ENCODE measurements around the gene MRPS35. TPM values are rescaled to one million over a fixed set of nuclear protein-coding genes. Genes with fewer than 3 reads are reported as not detected.

Gene MRPS35
- total RNA-seq, 1 donor from 2014 or later = 59.8 TPM

DNA sequence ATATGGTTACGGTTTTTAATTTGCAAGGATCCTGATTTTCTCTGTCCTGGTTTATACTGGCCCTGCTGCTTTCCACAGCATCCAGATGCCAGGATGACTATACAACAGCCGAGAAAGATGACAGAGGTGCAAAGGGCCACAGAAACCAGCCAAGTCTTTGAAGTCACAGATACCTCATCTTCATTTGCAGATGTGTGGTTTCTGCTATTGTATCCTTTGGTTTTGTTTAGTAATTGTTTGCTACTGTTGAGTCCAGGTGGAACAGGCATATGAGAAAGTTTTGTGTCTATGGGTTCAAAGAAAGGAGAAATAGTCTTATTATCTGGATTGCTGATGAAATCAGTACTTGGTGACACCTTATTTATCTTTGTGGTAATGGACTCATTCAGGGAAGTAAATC, 52.1 kb downstream of the MRPS35 start:
- H3K36me3 Mint-ChIP-seq (ENCODE audit: low read depth) = peaks cover 10% of the 10 kb centered on the region
- no peak for DNase-seq (ENCODE audit: low spot score)

GRCh38 chr12:27766587-27766986, 56.0 kb downstream of the MRPS35 start:
- H3K4me1 Mint-ChIP-seq (ENCODE audit: low read depth) = peaks cover 19% of the 10 kb centered on the region
- H3K9me3 Mint-ChIP-seq = no peaks in the 10 kb centered on the region
- no peak overlapping the region for H3K4me3 Mint-ChIP-seq
- peaks cover 9% of the 10 kb centered on the region for H3K27me3 Mint-ChIP-seq (ENCODE audit: insufficient read depth)
- DNase-seq (ENCODE audit: low spot score) = no peak
- intact Hi-C loops (cut with micrococcal nuclease) = no loop called here
- H3K27ac Mint-ChIP-seq = no peak overlapping the region
- H3K36me3 Mint-ChIP-seq (ENCODE audit: low read depth) = peaks cover 8% of the 10 kb centered on the region

More for the DNA sequence above, 52.1 kb downstream of the MRPS35 start:
- Mint-ChIP-seq H3K27me3 (ENCODE audit: insufficient read depth) (peaks cover 3% of the 10 kb centered on the region), H3K27ac (no peak overlapping the region), H3K9me3 (no peaks in the 10 kb centered on the region), H3K4me3 (no peak overlapping the region), H3K4me1 (ENCODE audit: low read depth) (peaks cover 11% of the 10 kb centered on the region)
- intact Hi-C loops (cut with micrococcal nuclease) = loop anchor here (1.0 to 2.0 kb wide), 3 partner anchors 19 to 44 kb away; no protein-coding TSS in a partner anchor

DNA sequence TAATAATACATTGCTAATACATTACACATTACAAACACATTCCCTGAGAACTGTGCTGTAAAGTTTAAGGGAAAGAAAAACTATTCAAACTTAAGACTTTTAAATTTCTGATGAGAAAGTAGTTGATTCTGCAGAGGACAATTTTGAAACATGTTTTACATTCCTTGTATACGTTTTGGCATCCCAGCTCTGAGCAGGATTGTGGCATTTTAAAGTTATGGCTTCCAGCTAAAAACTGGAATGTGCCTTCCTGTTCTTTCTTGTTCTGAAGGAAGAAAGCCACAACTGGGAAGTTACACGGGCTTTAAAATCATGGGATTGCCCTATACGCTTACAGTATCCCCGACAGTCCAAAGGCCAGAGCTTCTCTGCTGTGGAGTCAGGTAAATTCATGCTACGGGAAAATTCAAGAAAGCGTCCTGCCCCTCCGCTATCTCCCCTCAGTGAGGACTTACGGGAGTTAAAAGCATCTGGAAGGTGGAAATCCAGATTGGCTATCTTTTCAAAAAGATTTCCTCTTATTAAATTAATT, 58.6 kb downstream of the MRPS35 start:
- Mint-ChIP-seq H3K4me3 (no peak overlapping the region), H3K4me1 (ENCODE audit: low read depth) (peaks cover 8% of the 10 kb centered on the region), H3K27ac (no peak overlapping the region), H3K36me3 (ENCODE audit: low read depth) (peaks cover 3% of the 10 kb centered on the region), H3K27me3 (ENCODE audit: insufficient read depth) (peaks cover 22% of the 10 kb centered on the region), H3K9me3 (no peaks in the 10 kb centered on the region)
- intact Hi-C loops (cut with micrococcal nuclease) = no loop called here
- DNase-seq (ENCODE audit: low spot score) = no peak

DNA sequence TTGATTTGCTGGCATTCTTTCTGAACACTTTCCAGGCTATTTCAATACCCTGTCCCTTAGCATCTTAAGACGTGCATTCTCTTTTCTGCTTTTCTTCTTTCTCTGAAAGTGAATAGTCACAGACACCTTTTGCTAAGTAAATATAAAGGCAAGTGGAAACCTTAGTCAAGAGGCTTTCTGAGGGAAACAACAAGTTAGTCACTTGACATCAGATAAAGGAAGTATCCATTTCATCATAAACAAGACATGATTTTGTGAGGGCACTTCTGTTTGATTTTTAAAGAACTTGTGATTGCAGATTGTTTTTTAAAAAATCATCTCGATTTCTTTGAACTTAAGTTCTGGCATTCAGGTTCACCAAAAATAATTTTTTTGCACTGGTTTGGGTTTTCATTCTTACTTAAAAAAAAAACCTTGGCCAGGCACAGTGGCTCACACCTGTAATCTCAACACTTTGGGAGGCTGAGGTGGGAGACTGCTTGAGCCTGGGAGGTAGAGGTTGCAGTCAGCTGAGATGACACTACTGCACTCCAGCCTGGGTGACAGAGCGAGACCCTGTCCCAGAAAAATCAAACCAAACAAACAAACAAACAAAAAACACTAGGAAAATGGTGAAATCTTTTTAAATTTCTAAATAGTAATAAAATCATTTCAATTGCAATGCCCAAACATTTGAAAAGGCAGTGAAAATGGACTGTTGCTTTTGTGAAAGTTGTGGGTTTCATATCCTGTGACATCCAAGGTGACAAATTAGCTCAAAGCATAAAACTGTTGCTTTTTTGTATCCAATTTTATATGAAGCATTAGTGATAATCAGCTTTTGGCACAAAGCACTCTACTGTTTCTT, 61.1 kb downstream of the MRPS35 start:
- Mint-ChIP-seq H3K4me3 (no peak overlapping the region), H3K4me1 (ENCODE audit: low read depth) (peaks cover 8% of the 10 kb centered on the region), H3K27me3 (ENCODE audit: insufficient read depth) (peaks cover 22% of the 10 kb centered on the region), H3K27ac (no peak overlapping the region), H3K9me3 (no peaks in the 10 kb centered on the region), H3K36me3 (ENCODE audit: low read depth) (peaks cover 3% of the 10 kb centered on the region)
- no peak for DNase-seq (ENCODE audit: low spot score)
- intact Hi-C loops (cut with micrococcal nuclease) = no loop called here

- DNase-seq (ENCODE audit: low spot score) = no peak
- Mint-ChIP-seq H3K9me3 (no peaks in the 10 kb centered on the region), H3K4me1 (ENCODE audit: low read depth) (peaks cover 8% of the 10 kb centered on the region), H3K4me3 (no peak overlapping the region), H3K27me3 (ENCODE audit: insufficient read depth) (peaks cover 28% of the 10 kb centered on the region), H3K27ac (no peak overlapping the region), H3K36me3 (ENCODE audit: low read depth) (peaks cover 3% of the 10 kb centered on the region)
- intact Hi-C loops (cut with micrococcal nuclease) = no loop called here
These were observed 61.9 kb downstream of the MRPS35 start for GRCh38 chr12:27772328-27773049.

- H3K9me3 Mint-ChIP-seq = no peaks in the 10 kb centered on the region
- intact Hi-C loops (cut with micrococcal nuclease) = no loop called here
- peaks cover 8% of the 10 kb centered on the region for H3K36me3 Mint-ChIP-seq (ENCODE audit: low read depth)
- no peak overlapping the region for H3K4me3 Mint-ChIP-seq
- peaks cover 32% of the 10 kb centered on the region for H3K27me3 Mint-ChIP-seq (ENCODE audit: insufficient read depth)
- no peak overlapping the region for H3K27ac Mint-ChIP-seq
- no peak for DNase-seq (ENCODE audit: low spot score)
- H3K4me1 Mint-ChIP-seq (ENCODE audit: low read depth) = peaks cover 24% of the 10 kb centered on the region
These were observed 66.5 kb downstream of the MRPS35 start for GRCh38 chr12:27777141-27777540.

GRCh38 chr12:27778206-27778605, 67.6 kb downstream of the MRPS35 start:
- Mint-ChIP-seq H3K4me3 (peak overlapping the region; percentile 41), H3K27ac (no peak overlapping the region), H3K36me3 (ENCODE audit: low read depth) (peaks cover 14% of the 10 kb centered on the region), H3K9me3 (no peaks in the 10 kb centered on the region), H3K4me1 (ENCODE audit: low read depth) (peaks cover 30% of the 10 kb centered on the region), H3K27me3 (ENCODE audit: insufficient read depth) (peaks cover 25% of the 10 kb centered on the region)
- intact Hi-C loops (cut with micrococcal nuclease) = no loop called here
- no peak for DNase-seq (ENCODE audit: low spot score)

- H3K4me3 Mint-ChIP-seq = peak overlapping the region; percentile 84
- peaks cover 17% of the 10 kb centered on the region for H3K36me3 Mint-ChIP-seq (ENCODE audit: low read depth)
- peaks cover 30% of the 10 kb centered on the region for H3K4me1 Mint-ChIP-seq (ENCODE audit: low read depth)
- peak overlapping the region; percentile 75 for H3K27ac Mint-ChIP-seq
- H3K9me3 Mint-ChIP-seq = no peaks in the 10 kb centered on the region
- no peak for DNase-seq (ENCODE audit: low spot score)
- intact Hi-C loops (cut with micrococcal nuclease) = no loop called here
- H3K27me3 Mint-ChIP-seq (ENCODE audit: insufficient read depth) = peaks cover 19% of the 10 kb centered on the region
These were observed 68.8 kb downstream of the MRPS35 start for GRCh38 chr12:27779416-27779919.

GRCh38 chr12:27779920-27780611, 69.4 kb downstream of the MRPS35 start, which contains the start of the genes KLHL42 and MANSC4:
Gene KLHL42, plus strand, starts transcription at chr12:27780233. Its CDS starts 98 bp downstream, at chr12:27780331.
Gene MANSC4, minus strand, starts transcription at chr12:27780236. Its CDS starts 8,960 bp downstream, at chr12:27771276.
- DNase-seq (ENCODE audit: low spot score) = peak; percentile 62
- intact Hi-C loops (cut with micrococcal nuclease) = loop anchor here (1.0 to 2.0 kb wide), 4 partner anchors 21 to 69 kb away; partner anchors contain the start of gene MRPS35
- Mint-ChIP-seq H3K36me3 (ENCODE audit: low read depth) (peaks cover 21% of the 10 kb centered on the region), H3K4me1 (ENCODE audit: low read depth) (peaks cover 30% of the 10 kb centered on the region), H3K27ac (peak within 1 kb of the TSS; percentile 75), H3K9me3 (no peaks in the 10 kb centered on the region), H3K27me3 (ENCODE audit: insufficient read depth) (peaks cover 19% of the 10 kb centered on the region), H3K4me3 (peak within 1 kb of the TSS; percentile 84)

DNA sequence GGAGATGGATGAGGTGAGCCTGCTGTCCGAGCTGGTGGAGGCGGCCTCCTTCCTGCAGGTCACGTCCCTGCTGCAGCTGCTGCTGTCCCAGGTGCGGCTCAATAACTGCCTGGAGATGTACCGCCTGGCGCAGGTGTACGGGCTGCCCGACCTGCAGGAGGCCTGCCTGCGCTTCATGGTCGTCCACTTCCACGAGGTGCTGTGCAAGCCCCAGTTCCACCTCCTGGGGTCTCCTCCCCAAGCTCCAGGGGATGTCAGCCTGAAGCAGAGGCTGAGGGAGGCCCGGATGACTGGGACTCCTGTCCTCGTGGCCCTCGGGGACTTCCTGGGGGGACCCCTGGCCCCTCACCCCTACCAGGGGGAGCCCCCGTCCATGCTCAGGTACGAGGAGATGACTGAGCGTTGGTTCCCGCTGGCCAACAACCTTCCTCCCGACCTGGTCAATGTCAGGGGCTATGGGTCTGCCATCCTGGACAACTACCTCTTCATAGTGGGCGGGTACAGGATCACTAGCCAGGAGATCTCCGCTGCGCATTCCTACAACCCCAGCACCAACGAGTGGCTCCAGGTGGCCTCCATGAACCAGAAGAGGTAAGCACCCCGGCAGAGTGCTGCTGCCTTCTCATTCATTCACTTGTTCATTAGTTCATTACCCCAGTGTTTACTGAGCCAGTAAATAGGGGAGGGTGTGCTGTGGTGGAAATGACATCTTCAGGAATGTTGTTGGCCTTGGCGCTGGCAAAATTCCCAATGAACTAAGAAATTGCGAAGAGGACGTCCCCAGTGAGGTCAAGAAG, 70.2 kb downstream of the MRPS35 start:
- peaks cover 35% of the 10 kb centered on the region for H3K4me1 Mint-ChIP-seq (ENCODE audit: low read depth)

GRCh38 chr12:27781680-27782079, 71.0 kb downstream of the MRPS35 start:
- intact Hi-C loops (cut with micrococcal nuclease) = loop anchor here (1.0 to 2.0 kb wide), 3 partner anchors 19 to 71 kb away; partner anchors contain the start of gene MRPS35
- peaks cover 19% of the 10 kb centered on the region for H3K27me3 Mint-ChIP-seq (ENCODE audit: insufficient read depth)
- H3K4me1 Mint-ChIP-seq (ENCODE audit: low read depth) = peaks cover 42% of the 10 kb centered on the region
- peak overlapping the region; percentile 83 for H3K4me3 Mint-ChIP-seq
- DNase-seq (ENCODE audit: low spot score) = no peak
- no peaks in the 10 kb centered on the region for H3K9me3 Mint-ChIP-seq
- H3K27ac Mint-ChIP-seq = peak overlapping the region; percentile 70
- H3K36me3 Mint-ChIP-seq (ENCODE audit: low read depth) = peaks cover 21% of the 10 kb centered on the region

More for the DNA sequence above, 70.2 kb downstream of the MRPS35 start:
- H3K36me3 Mint-ChIP-seq (ENCODE audit: low read depth) = peaks cover 21% of the 10 kb centered on the region
- no peak for DNase-seq (ENCODE audit: low spot score)
- H3K27ac Mint-ChIP-seq = peak overlapping the region; percentile 70
- H3K9me3 Mint-ChIP-seq = no peaks in the 10 kb centered on the region
- H3K4me3 Mint-ChIP-seq = peak overlapping the region; percentile 83
- H3K27me3 Mint-ChIP-seq (ENCODE audit: insufficient read depth) = peaks cover 19% of the 10 kb centered on the region
- intact Hi-C loops (cut with micrococcal nuclease) = loop anchor here (1.0 to 2.0 kb wide), 5 partner anchors 19 to 70 kb away; partner anchors contain the start of gene MRPS35
